Heart right ventricle (tissue), 16 donors: ENCODE data around the gene CEACAM19. TPM values are rescaled to one million over a fixed set of nuclear protein-coding genes. Genes with fewer than 3 reads are reported as not detected.

ENCODE experiments used
- ATAC-seq, 8 donors: fragments of 200-7000 bp; cut with Tn5 transposase; one replicate each; pipeline ENCODE4 v1.9.1; 2020; ENCODE audit warnings: mild to moderate bottlenecking in 8 of 8, moderate library complexity in 8 of 8, moderate number of reproducible peaks in 1 of 8
- DNase-seq, 2 donors: peaks; one replicate each; pipeline ENCODE4 v3.0.0-alpha.2; 2020
- H3K27ac ChIP-seq, 10 donors: fragments of 200-600 bp; sonication (generic) in 2 of 10; one replicate each; pipeline versions ENCODE4 v1.5.0 to v1.8.0; 2020 to 2022; ENCODE audit warnings: mild to moderate bottlenecking in 3 of 10
- H3K27me3 ChIP-seq, 7 donors: fragments of 200-600 bp; one replicate each; pipeline ENCODE4 v1.8.0; 2021 to 2022; ENCODE audit warnings: mild to moderate bottlenecking in 2 of 7
- H3K36me3 ChIP-seq, 9 donors: fragments of 200-600 bp; sonication (generic) in 1 of 9; one replicate each; pipeline versions ENCODE4 v1.5.0 to v1.8.0; 2020 to 2022; ENCODE audit warnings: mild to moderate bottlenecking in 2 of 9
- H3K4me1 ChIP-seq, 9 donors: fragments of 200-600 bp; sonication (generic) in 1 of 9; one replicate each; pipeline versions ENCODE4 v1.5.0 to v1.8.0; 2020 to 2022; ENCODE audit warnings: mild to moderate bottlenecking in 4 of 9
- H3K4me3 ChIP-seq, 10 donors: fragments of 200-600 bp; sonication (generic) in 2 of 10; one replicate each; pipeline versions ENCODE4 v1.5.0 to v1.8.0; 2020 to 2022; ENCODE audit warnings: mild to moderate bottlenecking in 7 of 10, moderate library complexity in 2 of 10
- H3K9me3 ChIP-seq, 11 donors: fragments of 200-600 bp in 10 of 11; sonication (generic) in 2 of 11; one replicate each; pipeline versions ENCODE4 v1.5.0 to v1.8.0; 2013 to 2022; ENCODE audit warnings: mild to moderate bottlenecking in 2 of 11, control low read depth in 1 of 11, moderate library complexity in 1 of 11
- CTCF ChIP-seq, 9 donors: fragments of 200-600 bp; sonication (generic) in 2 of 9; IDR thresholded peaks; one replicate each; pipeline versions ENCODE4 v1.5.0 to v1.8.0; 2021 to 2022; ENCODE audit warnings: antibody characterized with exemption in 9 of 9, mild to moderate bottlenecking in 5 of 9, moderate library complexity in 1 of 9
- WGBS, 2 donors: extraction: QIAGEN DNeasy Blood & Tissue Kit; methylation state at CpG; one replicate each; pipeline ENCODE4 v1.1.7; 2013; ENCODE audit warnings: inconsistent platforms in 1 of 2; 5-methylcytosine and 5-hydroxymethylcytosine counted together
- intact Hi-C, 10 donors: fragments of 100-400 bp; cut with DNase I; formaldehyde crosslinking; loops; one replicate each; pipeline versions ENCODE4 v1.11.1 to v1.14.2; 2022
- polyA plus RNA-seq, 2 donors: library from polyadenylated mRNA; stranded (reverse); fragments of 200-250 nt; gene quantifications; one replicate each; pipeline ENCODE4 v1.2.3, GENCODE V29; 2013
- total RNA-seq, 10 donors: library from RNA; stranded (reverse); fragmentation: NEBNext Ultra II Directional in 3 of 10; extraction: Animal tissue kit (Norgen Biotek cat#: 25700) in 3 of 10; gene quantifications; one replicate each; pipeline versions ENCODE4 v1.2.1 to v1.2.4, GENCODE V29; 2021 to 2023
- donor health status: Arrhythmogenic right ventricular cardiomyopathy.
- donor health status: ischemic (EF 13 %, LVEDD 7.1; RV severe dilation, severe dysfunction).
- donor health status: healthy with polysubstance abuse.
- donor health status: DM: no; HTN: yes; CAD: no.
- donor health status: DM: no; HTN: no; CAD: no.
- donor health status: ischemic (EF 25% LVEDD 6.9; RV normal size, moderate dysfunction).
- donor health status: ischemic (EF 25% LVEDD 5.7; RV mildly dilated, moderate dysfunction).
- donor health status: healthy.
- donor health status: DM: yes; HTN: yes; CAD: no.
- donor health status: Ischemic cardiomyopathy.
- donor health status: ischemic (EF 35%, LVEDD 5.7; RV mildly dilated, moderate dysfunction).
- donor health status: nonischemic (EF 11% LVEDD 7.7; RV severe dilation, severe dysfunction).
- donor health status: DM: yes; HTN: yes; CAD: no.
- donor health status: PGD.
- donor health status: ischemic (EF 29% LVEDD 5.4; RV normal size, mild dysfunction).
- donor health status: nonischemic (EF 23%, LVEDD 6.1; RV moderate dilation, normal function).

CEACAM19 gene
- total and polyA plus RNA-seq, 12 donors, result 3.3 to 36.8 (median 5.5) TPM

GRCh38 chr19:44725684-44726083, 54.4 kb downstream of the CEACAM19 start:
- Histone ChIP-seq H3K27ac (peak overlapping the region in 4 of 10 donors; percentile 29 to 54 (median 50)), H3K36me3 (no peaks in the 10 kb centered on the region), H3K9me3 (no peaks in the 10 kb centered on the region), H3K4me1 (peaks cover 7 to 57% (median 42%) of the 10 kb centered on the region in 9 donors), H3K27me3 (no peaks in the 10 kb centered on the region), H3K4me3 (peak overlapping the region in 2 of 10 donors; percentile 0 to 10)
- DNase-seq (no peak), ATAC-seq (peak in 6 of 8 donors; percentile 7 to 20 (median 16))
- WGBS, 2 donors, result 71 to 86% methylated on average over 5 of the region's 5 CpGs
- TF ChIP-seq CTCF (IDR thresholded peaks at IDR 0.05), result no peak
- intact Hi-C loops, result loop anchor here in 4 of 10 donors (2.0 to 10.0 kb wide), 2 partner anchors 45 to 119 kb away; partner anchors contain the start of gene NECTIN2 (in 2 of the 4)

- no peaks in the 10 kb centered on the region for H3K27me3 ChIP-seq
- intact Hi-C loops, result loop anchor here in 2 of 10 donors (10.0 kb wide), 1 partner anchor 118 kb away; the partner anchor contains the start of gene NECTIN2 (in 2 of the 2)
- H3K36me3 ChIP-seq, result no peaks in the 10 kb centered on the region
- H3K27ac ChIP-seq, result no peak overlapping the region
- no peak for TF ChIP-seq CTCF (IDR thresholded peaks at IDR 0.05)
- 96 to 98% methylated on average over 12 of the region's 12 CpGs for WGBS, 2 donors
- H3K9me3 ChIP-seq, result no peaks in the 10 kb centered on the region
- peaks cover 7 to 49% (median 37%) of the 10 kb centered on the region in 9 donors for H3K4me1 ChIP-seq
- H3K4me3 ChIP-seq, result no peak overlapping the region
- no peak for ATAC-seq
- no peak for DNase-seq
Measured at GRCh38 chr19:44726465-44726864, 55.2 kb downstream of the CEACAM19 start.

- Histone ChIP-seq H3K4me3 (no peak overlapping the region), H3K27me3 (no peaks in the 10 kb centered on the region), H3K27ac (no peak overlapping the region), H3K4me1 (peaks cover 7 to 39% (median 25%) of the 10 kb centered on the region in 9 donors), H3K9me3 (no peaks in the 10 kb centered on the region), H3K36me3 (no peaks in the 10 kb centered on the region)
- intact Hi-C loops, result loop anchor here in 2 of 10 donors (10.0 kb wide), 1 partner anchor 117 kb away; the partner anchor contains the start of gene NECTIN2 (in 2 of the 2)
- no peak for ATAC-seq
- no peak for TF ChIP-seq CTCF (IDR thresholded peaks at IDR 0.05)
- DNase-seq, result no peak
- 67 to 75% methylated on average over 6 of the region's 6 CpGs for WGBS, 2 donors
Measured at GRCh38 chr19:44728178-44728577, 56.9 kb downstream of the CEACAM19 start.

- no peaks in the 10 kb centered on the region for H3K9me3 ChIP-seq
- ATAC-seq (no peak), DNase-seq (no peak)
- no peaks in the 10 kb centered on the region for H3K36me3 ChIP-seq
- no peak overlapping the region for H3K4me3 ChIP-seq
- peaks cover 3 to 25% (median 11%) of the 10 kb centered on the region in 9 donors for H3K4me1 ChIP-seq
- intact Hi-C loops, result loop anchor here in 2 of 10 donors (5.0 to 10.0 kb wide), 2 partner anchors 115 to 518 kb away; partner anchors contain the start of genes NECTIN2 (in 2 of the 2) and EXOC3L2 (in 1 of the 2)
- H3K27ac ChIP-seq, result no peak overlapping the region
- no peaks in the 10 kb centered on the region for H3K27me3 ChIP-seq
- 87 to 91% methylated on average over 8 of the region's 8 CpGs for WGBS, 2 donors
- TF ChIP-seq CTCF (IDR thresholded peaks at IDR 0.05), result no peak
Measured at GRCh38 chr19:44729516-44730033, 58.3 kb downstream of the CEACAM19 start.
